ENCODE results near the gene MRPS31.
A peak's percentile ranks its signal among the peaks of the same experiment; 100 is the strongest.
"Not testable (repeated sequence)": the region's sequence is repeated elsewhere in the genome, so short reads cannot be mapped to it uniquely, and the experiment has no call there.

MRPS31 gene

DNA sequence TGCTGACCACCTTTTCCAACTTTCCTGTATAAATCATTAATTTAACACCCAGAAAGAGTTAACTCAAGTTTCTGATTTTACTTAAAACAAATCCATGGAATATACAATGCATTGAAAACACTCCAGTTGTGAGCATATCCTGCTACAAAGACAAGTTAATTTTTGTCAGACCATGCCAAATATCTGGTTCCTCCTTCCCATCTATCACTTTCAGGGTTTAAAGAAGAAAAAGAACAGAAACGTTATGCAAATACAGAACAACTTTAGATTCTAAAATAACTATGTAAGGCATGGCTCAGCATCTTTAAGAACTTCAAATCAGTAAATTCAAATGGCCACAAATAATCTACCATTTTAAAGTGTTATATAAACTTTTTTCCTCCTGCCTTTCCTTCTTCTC, 14.9 kb downstream of the MRPS31 start:
- DNase-seq, result no peak

DNA sequence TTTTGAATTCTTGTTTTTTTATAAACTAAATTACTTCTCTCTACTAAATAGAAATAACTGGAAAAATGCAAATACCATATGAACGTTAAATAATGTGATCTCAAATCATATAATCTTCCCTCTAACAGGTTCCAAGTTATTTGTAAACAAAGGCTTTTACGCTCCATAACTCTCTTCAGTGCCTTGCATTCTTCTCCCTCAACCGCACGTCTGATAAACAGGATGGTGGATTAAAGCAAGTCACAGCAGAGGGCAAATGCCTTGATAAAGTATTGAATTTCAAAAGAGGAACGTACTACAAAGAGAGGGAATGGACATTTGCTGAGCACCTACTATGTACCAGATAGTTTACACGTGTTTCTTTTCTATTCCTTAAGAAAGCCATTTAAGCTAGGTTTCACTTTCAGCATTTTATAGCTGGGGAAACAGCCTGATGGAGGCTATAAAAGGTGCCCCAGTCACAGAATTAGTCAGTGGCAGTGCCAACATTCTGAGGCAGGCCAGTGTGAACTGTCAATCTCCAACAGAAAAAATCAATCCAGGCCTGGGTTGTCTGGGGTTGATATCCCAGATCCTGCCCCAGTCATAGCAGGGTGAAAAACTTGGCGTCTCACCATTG, 15.8 kb downstream of the MRPS31 start:
- no peak for DNase-seq

DNA sequence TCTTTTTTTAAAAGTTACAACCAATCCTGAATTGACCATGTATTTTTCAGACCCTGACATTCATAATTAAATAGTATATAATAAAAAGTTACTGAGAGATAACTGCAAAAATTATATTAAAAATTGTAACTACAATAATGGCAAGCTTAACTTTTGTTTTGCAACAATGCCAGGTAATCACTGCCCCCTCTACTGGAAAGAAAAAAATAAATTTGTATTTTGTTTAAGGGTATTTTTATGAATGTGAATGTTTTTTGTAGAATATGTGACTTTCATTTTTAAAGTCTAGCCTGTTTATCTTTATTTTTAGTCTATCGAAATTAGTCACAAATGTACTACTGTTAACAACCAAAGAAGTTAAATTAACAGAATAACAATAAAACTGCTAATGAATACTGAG, 21.7 kb downstream of the MRPS31 start:
- DNase-seq, result no peak

DNA sequence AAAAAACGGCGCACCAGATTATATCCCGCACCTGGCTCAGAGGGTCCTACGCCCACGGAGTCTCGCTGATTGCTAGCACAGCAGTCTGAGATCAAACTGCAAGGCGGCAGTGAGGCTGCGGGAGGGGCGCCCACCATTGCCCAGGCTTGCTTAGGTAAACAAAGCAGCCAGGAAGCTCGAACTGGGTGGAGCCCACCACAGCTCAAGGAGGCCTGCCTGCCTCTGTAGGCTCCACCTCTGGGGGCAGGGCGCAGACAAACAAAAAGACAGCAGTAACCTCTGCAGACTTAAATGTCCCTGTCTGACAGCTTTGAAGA, 35.8 kb downstream of the MRPS31 start:
- DNase-seq, result not testable (repeated sequence)

DNA sequence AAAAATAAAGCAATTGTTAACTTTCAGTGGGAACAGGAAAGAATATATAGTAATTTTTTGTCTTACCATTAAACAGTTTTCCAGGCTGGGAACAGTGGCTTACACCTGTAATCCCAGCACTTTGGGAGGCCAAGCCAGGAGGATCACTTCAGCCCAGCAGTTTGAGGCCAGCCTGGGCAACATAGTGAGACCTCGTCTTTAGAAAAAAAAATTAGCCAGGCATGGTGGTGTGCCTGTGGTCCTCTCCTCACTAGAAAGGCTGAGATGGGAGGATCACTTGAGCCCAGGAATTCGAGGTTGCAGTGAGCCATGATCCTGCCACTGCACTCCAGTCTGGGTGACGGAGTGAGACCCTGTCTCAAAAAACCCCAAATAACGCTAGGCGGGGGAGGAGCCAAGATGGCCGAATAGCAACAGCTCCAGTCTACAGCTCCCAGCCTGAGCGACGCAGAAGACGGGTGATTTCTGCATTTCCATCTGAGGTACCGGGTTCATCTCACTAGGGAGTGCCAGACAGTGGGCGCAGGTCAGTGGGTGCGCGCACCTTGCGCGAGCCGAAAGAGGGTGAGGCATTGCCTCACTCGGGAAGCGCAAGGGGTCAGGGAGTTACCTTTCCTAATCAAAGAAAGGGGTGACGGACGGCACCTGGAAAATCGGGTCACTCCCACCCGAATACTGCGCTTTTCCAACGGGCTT, 36.3 kb downstream of the MRPS31 start:
- not testable (repeated sequence) for DNase-seq

DNA sequence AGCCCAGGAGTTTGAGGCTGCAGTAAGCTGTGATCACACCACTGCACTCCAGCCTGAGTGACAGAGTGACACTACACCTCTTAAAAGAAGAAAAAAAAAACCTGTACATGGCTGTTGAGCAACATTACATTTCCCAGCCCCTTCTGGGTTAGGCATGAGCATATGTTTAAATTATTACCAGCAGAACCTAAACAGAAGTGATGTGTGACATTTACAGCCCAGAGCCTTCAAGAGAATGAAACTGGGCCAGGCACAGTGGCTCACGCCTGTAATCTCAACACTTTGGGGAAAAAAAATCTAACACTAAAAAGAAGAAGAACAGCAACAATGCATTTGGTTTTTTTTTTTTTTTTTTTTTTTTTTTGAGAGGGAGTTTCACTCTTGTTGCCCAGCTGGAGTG, 38.3 kb downstream of the MRPS31 start:
- no peak for DNase-seq

DNA sequence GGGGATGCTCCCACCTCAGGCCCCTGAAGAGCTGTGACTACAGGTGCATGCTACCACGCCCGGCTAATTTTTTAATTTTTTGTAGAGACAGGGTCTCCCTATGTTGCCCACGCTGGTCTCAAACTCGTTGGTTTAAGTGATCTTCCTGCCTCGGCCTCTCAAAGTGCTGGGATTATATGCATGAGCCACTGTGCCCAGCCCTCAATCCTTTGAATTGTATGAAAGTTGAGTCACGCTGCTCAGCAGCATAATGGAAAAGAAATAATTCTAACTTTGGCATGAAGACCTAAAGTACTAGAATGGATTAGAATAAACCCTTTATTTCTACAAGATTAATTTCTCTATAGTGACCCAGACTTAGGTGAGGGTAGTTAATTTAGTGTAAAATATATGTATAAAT, 42.4 kb downstream of the MRPS31 start:
- no peak for DNase-seq

DNA sequence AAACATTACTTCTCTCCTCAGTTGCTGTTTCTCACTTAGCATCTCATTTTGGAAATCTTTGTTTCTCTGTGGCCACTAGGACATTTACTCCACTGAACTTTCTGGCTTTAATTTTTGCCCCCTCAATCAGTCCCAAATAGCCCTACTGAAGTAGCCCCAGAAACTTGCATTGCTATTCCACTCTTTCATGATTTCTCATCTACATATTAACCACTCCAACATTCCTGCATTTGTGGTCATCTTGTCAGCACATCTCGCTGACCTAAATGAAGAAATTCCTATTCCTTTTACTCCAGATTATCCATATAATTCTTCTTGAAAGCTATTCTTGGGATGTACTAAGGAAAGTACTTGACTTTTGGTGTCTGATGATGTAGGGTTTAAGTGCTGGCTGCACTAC, 56.6 kb downstream of the MRPS31 start:
- not testable (repeated sequence) for DNase-seq

DNA sequence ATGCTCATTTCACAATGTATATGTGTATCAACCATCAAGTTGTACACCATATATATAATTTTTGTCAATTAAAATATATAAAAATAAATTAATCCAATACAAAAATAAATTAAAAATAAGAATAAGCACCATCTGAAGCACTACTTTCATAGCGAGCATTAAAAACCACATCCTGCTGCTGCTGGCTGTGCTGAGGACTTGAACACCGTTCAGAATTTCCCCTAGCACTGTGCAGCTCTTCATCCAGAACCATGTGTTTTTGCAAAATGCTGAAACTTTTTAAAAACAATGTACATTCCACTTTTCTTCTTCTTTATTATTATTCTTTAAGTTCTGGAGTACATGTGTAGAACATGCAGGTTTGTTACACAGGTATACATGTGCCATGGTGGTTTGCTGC, 64.6 kb downstream of the MRPS31 start:
- no peak for DNase-seq

DNA sequence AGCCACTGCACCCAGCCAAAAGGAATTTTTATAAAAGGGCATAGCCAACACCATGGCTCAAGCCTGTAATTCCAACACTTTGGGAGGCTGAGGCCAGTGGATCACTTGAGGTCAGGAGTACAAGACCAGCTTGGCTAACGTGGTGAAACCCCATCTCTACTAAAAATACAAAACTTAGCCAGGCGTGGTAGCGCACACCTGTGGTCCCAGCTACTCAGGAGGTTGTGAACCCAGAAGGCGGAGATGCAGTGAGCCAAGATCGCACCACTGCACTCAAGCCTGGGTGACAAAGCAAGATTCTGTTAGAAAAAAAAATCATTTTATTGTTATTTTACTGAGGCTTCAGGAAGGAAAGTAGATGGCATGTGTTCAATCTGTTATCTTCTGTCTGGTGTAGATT, 73.3 kb downstream of the MRPS31 start:
- DNase-seq, result no peak

DNA sequence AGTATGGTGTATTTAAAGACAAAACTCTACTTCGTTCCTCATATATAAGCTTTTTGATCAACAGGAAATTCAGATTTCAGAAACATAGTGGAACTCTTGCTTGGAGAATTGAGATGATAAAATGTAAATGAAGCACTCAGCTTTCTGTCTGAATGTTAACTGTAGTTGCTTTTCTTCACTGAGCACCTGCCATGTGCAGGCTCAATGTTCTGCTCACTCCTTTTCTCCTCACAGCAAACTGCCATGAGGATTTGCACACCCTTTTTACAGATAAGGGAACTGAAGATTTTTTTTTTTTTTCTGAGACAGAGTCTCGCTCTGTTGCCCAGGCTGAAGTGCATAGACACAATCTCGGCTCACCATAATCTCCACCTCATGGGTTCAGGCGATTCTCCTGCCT, 76.6 kb downstream of the MRPS31 start:
- no peak for DNase-seq

DNA sequence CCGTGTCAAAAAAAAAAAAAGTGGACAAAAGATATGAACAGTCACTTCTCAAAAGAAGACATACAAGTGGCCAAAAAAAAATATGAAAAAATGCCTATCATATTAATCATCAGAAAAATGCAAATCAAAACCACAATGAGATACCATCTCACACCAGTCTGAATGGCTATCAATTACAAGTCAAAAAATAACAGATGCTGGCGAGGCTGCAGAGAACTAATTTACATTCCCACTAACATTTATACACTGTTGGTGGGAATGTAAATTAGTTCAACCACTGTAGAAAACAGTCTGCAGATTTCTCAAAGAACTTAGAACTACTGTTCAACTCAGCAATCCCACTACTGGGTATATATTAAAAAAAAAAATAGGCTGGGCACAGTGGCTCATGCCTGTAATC, 78.0 kb downstream of the MRPS31 start:
- DNase-seq, result no peak

DNA sequence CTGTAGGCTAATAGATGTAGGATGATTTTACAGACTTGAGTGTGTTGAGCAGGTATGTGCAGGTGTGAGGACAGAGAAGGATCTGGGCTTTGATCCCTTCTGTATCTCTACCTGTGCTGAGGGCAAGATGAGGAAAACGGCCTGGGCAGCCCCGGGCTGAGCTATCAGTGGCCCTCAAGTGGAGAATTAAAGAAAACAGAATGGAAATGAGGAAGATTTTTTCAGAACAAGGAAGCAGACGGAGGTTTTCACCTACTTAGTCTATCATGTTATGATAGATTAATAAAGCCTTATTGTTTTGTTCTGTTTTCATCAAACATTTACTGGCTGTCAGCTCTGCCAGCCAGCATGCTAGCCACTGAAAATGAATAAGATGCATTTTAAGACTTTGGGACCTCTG, 82.2 kb downstream of the MRPS31 start:
- DNase-seq, result no peak

DNA sequence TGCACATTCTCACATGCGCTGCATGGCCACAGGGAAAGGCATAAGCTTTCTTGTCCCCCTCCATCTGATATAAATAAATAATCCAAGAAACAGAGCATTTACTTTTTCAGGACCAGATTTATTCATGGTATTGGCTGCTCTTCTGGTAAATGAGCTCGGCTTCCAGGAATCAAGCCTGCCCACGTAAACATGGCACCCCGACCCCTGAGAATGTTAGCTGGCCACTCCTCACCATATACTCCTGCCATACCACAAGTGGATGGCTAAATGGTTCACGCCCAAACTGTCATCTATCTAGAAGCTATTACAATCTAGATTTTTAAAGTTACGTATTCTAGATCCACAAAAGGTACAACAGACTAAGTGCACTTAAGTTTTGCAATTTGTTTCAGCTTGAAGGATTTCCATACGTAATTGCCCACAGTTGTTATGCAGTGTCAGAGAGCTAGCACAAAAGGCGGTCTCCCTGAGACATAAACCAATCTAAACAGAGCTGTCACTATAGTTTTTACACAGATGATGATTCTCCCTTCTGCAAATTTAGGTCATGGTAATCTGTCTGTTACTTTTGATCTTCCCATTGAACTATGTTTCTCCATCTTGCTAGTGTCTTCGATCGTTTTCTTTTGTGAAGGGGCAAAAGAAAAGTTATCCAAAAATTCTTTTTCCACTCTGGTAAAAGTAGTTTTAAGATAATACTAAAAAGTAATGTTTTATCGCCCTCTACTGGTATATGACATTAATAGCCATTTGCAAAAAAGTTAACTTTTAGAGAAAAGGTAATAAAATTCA, 88.3 kb downstream of the MRPS31 start:
- DNase-seq, result peak; percentile 66

DNA sequence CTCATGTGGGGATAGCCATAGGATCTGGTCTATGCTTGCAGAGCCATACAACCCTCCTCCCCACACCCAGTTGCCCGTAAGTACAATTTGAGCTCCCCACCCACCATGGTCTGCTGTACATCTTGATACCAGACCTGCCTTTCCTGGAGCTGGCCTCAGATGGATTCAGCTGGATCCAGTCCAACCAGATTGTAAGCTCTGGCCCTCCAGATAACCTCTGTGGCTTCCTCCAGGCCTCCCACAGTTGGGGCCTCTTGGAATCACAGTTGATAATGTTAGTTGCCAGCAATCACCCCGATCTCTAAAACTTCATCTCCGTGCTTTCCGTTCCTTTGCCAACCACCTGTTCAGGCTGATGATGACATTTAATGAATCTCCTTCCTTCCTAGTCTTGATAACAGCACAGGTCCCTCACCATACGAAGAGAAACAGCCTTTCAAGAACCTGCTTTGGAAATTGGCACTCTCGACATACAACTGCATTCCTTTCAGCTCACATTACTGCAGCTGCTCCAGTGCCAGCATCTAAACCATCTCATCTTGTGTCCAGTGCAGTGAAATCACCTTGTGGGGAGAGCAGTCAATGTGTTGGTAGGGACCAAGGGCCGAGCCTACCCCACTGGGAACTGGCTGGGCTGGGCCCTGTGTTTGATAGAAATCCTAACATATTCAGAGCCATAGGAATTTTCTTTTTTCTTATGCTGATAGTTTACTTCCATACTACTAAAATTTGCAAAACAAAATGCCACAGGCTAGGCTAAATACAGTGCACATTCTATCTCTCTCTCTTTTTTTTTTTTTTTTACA, 89.4 kb downstream of the MRPS31 start:
- no peak for DNase-seq

DNA sequence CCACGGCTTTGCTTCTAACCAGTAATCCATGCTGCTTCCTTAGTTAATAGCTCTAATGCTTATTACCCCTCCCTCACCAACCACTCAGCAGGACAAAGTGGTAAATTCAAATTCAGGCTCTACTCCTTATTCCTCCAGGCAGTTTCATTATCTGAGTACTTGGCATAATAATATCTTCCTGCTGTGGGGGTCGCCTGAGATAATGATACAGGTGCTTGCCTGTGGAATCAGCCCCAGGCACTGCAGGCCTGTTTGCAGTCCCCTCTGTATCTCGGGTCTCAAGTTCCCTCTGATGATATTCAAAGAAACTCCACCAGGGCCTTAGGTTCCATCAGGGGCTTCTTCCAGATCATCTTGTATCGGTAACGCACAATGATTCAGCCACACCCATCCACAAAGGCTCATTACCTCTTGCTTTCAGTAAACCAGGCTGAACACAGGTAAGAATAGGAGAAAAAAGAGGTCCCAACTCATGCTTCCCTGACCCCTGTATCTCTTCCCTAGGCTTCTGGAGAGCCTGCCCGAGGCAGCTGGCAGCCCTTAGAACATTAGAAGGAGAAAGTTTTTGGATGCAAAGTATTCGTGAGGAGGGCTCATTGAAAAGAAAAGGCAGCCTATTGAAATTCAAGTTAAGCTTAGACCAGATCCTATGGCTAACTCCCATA, 90.2 kb downstream of the MRPS31 start:
- no peak for DNase-seq

DNA sequence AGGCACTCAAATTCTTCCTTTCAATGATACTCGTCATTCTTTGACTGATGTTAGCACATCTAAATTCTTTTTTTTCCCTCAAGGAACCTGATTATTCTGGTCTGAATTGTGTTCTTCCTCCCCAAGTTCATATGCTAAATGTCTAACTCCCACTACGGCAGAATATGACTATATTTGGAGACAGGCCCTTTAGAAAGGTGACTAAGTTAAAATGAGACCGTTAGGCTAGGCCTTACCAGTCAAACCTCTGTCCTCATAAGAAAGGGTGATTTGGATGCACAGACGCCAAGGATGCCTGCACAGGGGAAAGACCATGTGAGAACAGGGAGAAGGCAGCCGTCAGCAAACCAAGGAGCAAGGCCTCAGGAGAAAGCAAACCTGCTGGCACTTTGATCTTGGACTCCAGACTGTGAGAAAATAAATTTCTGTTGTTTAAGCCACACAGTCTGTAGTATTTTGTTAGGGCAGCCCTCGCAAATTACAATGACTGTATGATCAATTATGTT, 91.5 kb downstream of the MRPS31 start:
- no peak for DNase-seq
